CD4-positive, alpha-beta T cell (primary cell): ENCODE results near the gene CAMTA1. TPM values are rescaled to one million over a fixed set of nuclear protein-coding genes. Genes with fewer than 3 reads are reported as not detected.

Experiments used
- ATAC-seq: fragments of 200-7000 bp; cut with Tn5 transposase; one replicate; pipeline ENCODE4 v1.10.0; 2022; ENCODE audit warnings: mild to moderate bottlenecking; ENCODE audit not compliant: poor library complexity
- CTCF ChIA-PET: fragments of 350-600 bp; sonication (Branson Sonifier 250); formaldehyde crosslinking; loops from one replicate; lab custom pipeline; 2021; ENCODE audit warnings: antibody characterized with exemption, inconsistent platforms; lab: Charles Lee
- POLR2A ChIA-PET: fragments of 350-600 bp; sonication (Branson Sonifier 250); formaldehyde crosslinking; loops from one replicate; lab custom pipeline; 2021; ENCODE audit warnings: antibody characterized with exemption, inconsistent platforms; lab: Charles Lee
- DNase-seq, 14 experiments: peaks; one replicate each; pipeline ENCODE4 v3.0.0-alpha.2; 2013 to 2020; ENCODE audit warnings: mixed read lengths in 2 of 14
- H3K27ac ChIP-seq, 2 donors: one replicate each; pipeline versions ENCODE4 v1.5.1 to v1.7.0; 2013; ENCODE audit warnings: low read length in 2 of 2, low read depth in 1 of 2, mild to moderate bottlenecking in 1 of 2
- H3K27me3 ChIP-seq, 2 experiments: 1 replicate in 1 of 2; 2 replicates in 1 of 2; pipeline versions ENCODE4 v1.6.1 to v1.7.0; 2013; ENCODE audit warnings: low read length in 2 of 2, control low read depth in 1 of 2, mild to moderate bottlenecking in 1 of 2, moderate library complexity in 1 of 2; ENCODE audit not compliant: insufficient read depth in 2 of 2, control insufficient read depth in 1 of 2
- H3K36me3 ChIP-seq: one replicate; pipeline ENCODE4 v1.6.1; 2013; ENCODE audit warnings: low read length, control low read depth; ENCODE audit not compliant: insufficient read depth
- H3K4me1 ChIP-seq: one replicate; pipeline ENCODE4 v1.6.1; 2013; ENCODE audit warnings: low read length, control low read depth; ENCODE audit not compliant: insufficient read depth
- H3K4me3 ChIP-seq: one replicate; pipeline ENCODE4 v1.5.1; 2013; ENCODE audit warnings: mild to moderate bottlenecking, low read length, moderate library complexity
- H3K9me3 ChIP-seq, 2 experiments: 1 replicate in 1 of 2; 2 replicates in 1 of 2; pipeline versions ENCODE4 v1.6.1 to v1.7.0; 2013; ENCODE audit warnings: low read length in 2 of 2, mild to moderate bottlenecking in 2 of 2, control low read depth in 1 of 2, moderate library complexity in 1 of 2; ENCODE audit not compliant: control insufficient read depth in 1 of 2, insufficient read depth in 1 of 2
- H3K27ac Mint-ChIP-seq: one replicate; pipeline ENCODE4 v1.8.0; 2020; ENCODE audit warnings: mixed read lengths
- H3K27me3 Mint-ChIP-seq: one replicate; pipeline ENCODE4 v1.8.0; 2021; ENCODE audit warnings: mixed read lengths
- H3K36me3 Mint-ChIP-seq: one replicate; pipeline ENCODE4 v1.8.0; 2021; ENCODE audit warnings: low read depth, mixed read lengths
- H3K4me1 Mint-ChIP-seq: one replicate; pipeline ENCODE4 v1.8.0; 2021; ENCODE audit warnings: low read depth, mixed read lengths
- H3K4me3 Mint-ChIP-seq: one replicate; pipeline ENCODE4 v1.8.0; 2020; ENCODE audit warnings: mild to moderate bottlenecking, mixed read lengths
- H3K9me3 Mint-ChIP-seq: one replicate; pipeline ENCODE4 v1.8.0; 2020; ENCODE audit warnings: mixed read lengths
- CTCF ChIP-seq: fragments of 200-600 bp; IDR thresholded peaks from one replicate; pipeline ENCODE4 v1.8.0; 2022; ENCODE audit warnings: antibody characterized with exemption, mild to moderate bottlenecking
- intact Hi-C, 2 experiments: fragments of 100-400 bp; cut with DNase I in 1 of 2; cut with micrococcal nuclease in 1 of 2; formaldehyde crosslinking; loops; one replicate each; pipeline versions ENCODE4 v1.15.1 to v1.9.0; 2023 to 2025; cut with DNase I, micrococcal nuclease
- total RNA-seq, 174 experiments: library from RNA in 2 of 174; stranded (reverse) in 2 of 174; gene quantifications; one replicate each; pipeline ENCODE4 v1.2.3 and lab custom pipeline; 2021 to 2026

The CAMTA1 gene
- total RNA-seq, 2 experiments from 2014 or later: 38.6 to 39.3 TPM

DNA sequence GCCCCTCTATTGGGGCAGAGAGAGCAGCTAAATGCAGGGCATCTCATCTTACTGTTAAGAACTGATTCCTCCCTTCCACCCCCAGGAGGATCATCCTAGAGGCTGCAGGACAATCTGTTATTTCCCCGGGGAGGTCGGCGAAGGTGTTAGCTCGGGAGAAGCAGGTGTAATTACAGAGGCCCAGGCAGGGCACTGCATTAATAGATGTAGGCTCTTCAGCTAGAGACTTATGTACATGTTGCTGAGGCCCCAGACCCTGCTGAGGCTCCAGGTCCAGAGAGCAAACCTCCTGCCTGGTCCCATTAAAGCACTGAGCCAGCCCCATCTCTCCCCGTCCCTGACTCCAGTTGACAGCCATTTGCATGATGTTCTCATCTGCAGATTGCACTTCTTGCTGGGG, 665.6 kb downstream of the CAMTA1 start:
- Histone ChIP-seq H3K36me3 (no peaks in the 10 kb centered on the region), H3K27ac (no peak overlapping the region), H3K27me3 (no peaks in the 10 kb centered on the region), H3K4me3 (no peak overlapping the region), H3K4me1 (no peaks in the 10 kb centered on the region), H3K9me3 (no peaks in the 10 kb centered on the region)
- POLR2A ChIA-PET: no interaction called here
- intact Hi-C loops: no loop called here
- CTCF ChIA-PET: no interaction called here
- Mint-ChIP-seq H3K4me1 (no peaks in the 10 kb centered on the region), H3K9me3 (no peaks in the 10 kb centered on the region), H3K27me3 (no peaks in the 10 kb centered on the region), H3K4me3 (no peak overlapping the region), H3K27ac (no peak overlapping the region), H3K36me3 (no peaks in the 10 kb centered on the region)
- no peak for TF ChIP-seq CTCF
- DNase-seq (no peak), ATAC-seq (no peak)

GRCh38 chr1:7453038-7453437, 667.8 kb downstream of the CAMTA1 start:
- Mint-ChIP-seq H3K4me3 (no peak overlapping the region), H3K27ac (no peak overlapping the region), H3K27me3 (no peaks in the 10 kb centered on the region), H3K36me3 (no peaks in the 10 kb centered on the region), H3K4me1 (no peaks in the 10 kb centered on the region), H3K9me3 (no peaks in the 10 kb centered on the region)
- TF ChIP-seq CTCF: no peak
- ATAC-seq (no peak), DNase-seq (no peak)
- H3K4me1 ChIP-seq: no peaks in the 10 kb centered on the region
- POLR2A ChIA-PET: no interaction called here
- no peak overlapping the region for H3K4me3 ChIP-seq
- H3K27me3 ChIP-seq: no peaks in the 10 kb centered on the region
- no peaks in the 10 kb centered on the region for H3K9me3 ChIP-seq
- intact Hi-C loops: no loop called here
- H3K27ac ChIP-seq: no peak overlapping the region
- CTCF ChIA-PET: interaction anchor here (0.6 kb wide), 1 partner anchor 573 kb away, joined by 3 read pairs; no protein-coding TSS in a partner anchor
- H3K36me3 ChIP-seq: no peaks in the 10 kb centered on the region

GRCh38 chr1:7454052-7454815, 669.0 kb downstream of the CAMTA1 start:
- no peak overlapping the region for H3K27ac Mint-ChIP-seq
- H3K36me3 Mint-ChIP-seq: no peaks in the 10 kb centered on the region
- Histone ChIP-seq H3K36me3 (no peaks in the 10 kb centered on the region), H3K4me3 (no peak overlapping the region), H3K27me3 (no peaks in the 10 kb centered on the region), H3K4me1 (no peaks in the 10 kb centered on the region), H3K9me3 (no peaks in the 10 kb centered on the region), H3K27ac (no peak overlapping the region)
- ATAC-seq: no peak
- ChIA-PET CTCF (no interaction called here), POLR2A (no interaction called here)
- intact Hi-C loops: no loop called here
- no peak for DNase-seq
- H3K27me3 Mint-ChIP-seq: no peaks in the 10 kb centered on the region
- no peak overlapping the region for H3K4me3 Mint-ChIP-seq
- no peaks in the 10 kb centered on the region for H3K9me3 Mint-ChIP-seq
- TF ChIP-seq CTCF: no peak
- no peaks in the 10 kb centered on the region for H3K4me1 Mint-ChIP-seq
